Lower lobe of right lung (tissue), 2 donors: ENCODE measurements around the gene SRSF12. TPM values are rescaled to one million over a fixed set of nuclear protein-coding genes. Genes with fewer than 3 reads are reported as not detected.

ENCODE experiments used
- ATAC-seq, 2 donors: fragments of 200-7000 bp; cut with Tn5 transposase; one replicate each; pipeline ENCODE4 v1.9.1; 2020 to 2022; ENCODE audit warnings: mild to moderate bottlenecking in 2 of 2, moderate library complexity in 2 of 2
- DNase-seq: peaks from one replicate; pipeline ENCODE4 v3.0.0-alpha.2; 2020
- H3K27ac ChIP-seq: fragments of 200-600 bp; one replicate; pipeline ENCODE4 v1.8.0; 2022
- H3K27me3 ChIP-seq: fragments of 200-600 bp; one replicate; pipeline ENCODE4 v1.8.0; 2022; ENCODE audit warnings: low read depth
- H3K36me3 ChIP-seq: fragments of 200-600 bp; one replicate; pipeline ENCODE4 v1.8.0; 2022; ENCODE audit warnings: mild to moderate bottlenecking
- H3K4me1 ChIP-seq: fragments of 200-600 bp; one replicate; pipeline ENCODE4 v1.8.0; 2022
- H3K4me3 ChIP-seq: fragments of 200-600 bp; one replicate; pipeline ENCODE4 v1.8.0; 2022; ENCODE audit warnings: mild to moderate bottlenecking
- H3K9me3 ChIP-seq: fragments of 200-600 bp; one replicate; pipeline ENCODE4 v1.8.0; 2022
- intact Hi-C: fragments of 100-400 bp; cut with DNase I; formaldehyde crosslinking; loops from one replicate; pipeline ENCODE4 v1.11.0; 2022
- total RNA-seq: library from RNA; stranded (reverse); fragmentation: NEBNext Ultra II Directional; extraction: Animal tissue kit (Norgen Biotek cat#: 25700); gene quantifications from one replicate; pipeline ENCODE4 v1.2.1, GENCODE V29; 2021
- TF ChIP-seq, protein P1 (sequence below): fragments of 200-600 bp; IDR thresholded peaks from one replicate; pipeline ENCODE4 v1.8.0; 2022; ENCODE audit warnings: antibody characterized with exemption, mild to moderate bottlenecking
- donor health status: DM: no; HTN: yes; CAD: no; lungs with severe emphysema.

SRSF12 gene
- total RNA-seq, 1 donor from 2014 or later, result not detected

DNA sequence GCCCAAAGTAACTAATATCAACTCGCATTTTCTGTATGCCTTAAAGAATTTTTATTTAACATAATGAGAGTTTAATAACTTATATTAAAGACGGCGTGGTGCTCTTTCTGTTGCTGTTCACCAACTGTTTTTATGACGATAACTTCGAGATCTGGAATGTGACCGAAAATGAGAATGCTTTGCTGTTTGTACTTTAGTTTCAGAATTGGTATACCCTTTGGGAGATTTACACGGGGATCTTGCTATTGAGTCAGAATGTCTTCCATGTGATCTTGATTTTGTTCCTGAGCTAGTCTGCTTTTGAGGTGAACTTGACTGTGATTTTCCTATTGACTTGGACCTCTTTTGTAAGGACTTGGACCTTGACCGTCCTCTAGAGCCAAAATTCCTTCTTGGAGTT lies 19.4 kb downstream of the SRSF12 start:
- Histone ChIP-seq H3K27ac (no peak overlapping the region), H3K9me3 (no peaks in the 10 kb centered on the region), H3K4me3 (no peak overlapping the region), H3K27me3 (no peaks in the 10 kb centered on the region), H3K4me1 (no peaks in the 10 kb centered on the region), H3K36me3 (no peaks in the 10 kb centered on the region)
- TF ChIP-seq, protein P1, sequence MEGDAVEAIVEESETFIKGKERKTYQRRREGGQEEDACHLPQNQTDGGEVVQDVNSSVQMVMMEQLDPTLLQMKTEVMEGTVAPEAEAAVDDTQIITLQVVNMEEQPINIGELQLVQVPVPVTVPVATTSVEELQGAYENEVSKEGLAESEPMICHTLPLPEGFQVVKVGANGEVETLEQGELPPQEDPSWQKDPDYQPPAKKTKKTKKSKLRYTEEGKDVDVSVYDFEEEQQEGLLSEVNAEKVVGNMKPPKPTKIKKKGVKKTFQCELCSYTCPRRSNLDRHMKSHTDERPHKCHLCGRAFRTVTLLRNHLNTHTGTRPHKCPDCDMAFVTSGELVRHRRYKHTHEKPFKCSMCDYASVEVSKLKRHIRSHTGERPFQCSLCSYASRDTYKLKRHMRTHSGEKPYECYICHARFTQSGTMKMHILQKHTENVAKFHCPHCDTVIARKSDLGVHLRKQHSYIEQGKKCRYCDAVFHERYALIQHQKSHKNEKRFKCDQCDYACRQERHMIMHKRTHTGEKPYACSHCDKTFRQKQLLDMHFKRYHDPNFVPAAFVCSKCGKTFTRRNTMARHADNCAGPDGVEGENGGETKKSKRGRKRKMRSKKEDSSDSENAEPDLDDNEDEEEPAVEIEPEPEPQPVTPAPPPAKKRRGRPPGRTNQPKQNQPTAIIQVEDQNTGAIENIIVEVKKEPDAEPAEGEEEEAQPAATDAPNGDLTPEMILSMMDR, result no peak
- ATAC-seq (no peak), DNase-seq (no peak)
- intact Hi-C loops, result no loop called here

- Histone ChIP-seq H3K4me1 (peaks cover 45% of the 10 kb centered on the region), H3K4me3 (no peak overlapping the region), H3K27me3 (no peaks in the 10 kb centered on the region), H3K36me3 (peaks cover 30% of the 10 kb centered on the region), H3K9me3 (no peaks in the 10 kb centered on the region), H3K27ac (no peak overlapping the region)
- intact Hi-C loops, result no loop called here
- TF ChIP-seq, protein P1, result no peak
- ATAC-seq (no peak), DNase-seq (no peak)
Observed at GRCh38 chr6:89087881-89088280, 30.0 kb downstream of the SRSF12 start.

DNA sequence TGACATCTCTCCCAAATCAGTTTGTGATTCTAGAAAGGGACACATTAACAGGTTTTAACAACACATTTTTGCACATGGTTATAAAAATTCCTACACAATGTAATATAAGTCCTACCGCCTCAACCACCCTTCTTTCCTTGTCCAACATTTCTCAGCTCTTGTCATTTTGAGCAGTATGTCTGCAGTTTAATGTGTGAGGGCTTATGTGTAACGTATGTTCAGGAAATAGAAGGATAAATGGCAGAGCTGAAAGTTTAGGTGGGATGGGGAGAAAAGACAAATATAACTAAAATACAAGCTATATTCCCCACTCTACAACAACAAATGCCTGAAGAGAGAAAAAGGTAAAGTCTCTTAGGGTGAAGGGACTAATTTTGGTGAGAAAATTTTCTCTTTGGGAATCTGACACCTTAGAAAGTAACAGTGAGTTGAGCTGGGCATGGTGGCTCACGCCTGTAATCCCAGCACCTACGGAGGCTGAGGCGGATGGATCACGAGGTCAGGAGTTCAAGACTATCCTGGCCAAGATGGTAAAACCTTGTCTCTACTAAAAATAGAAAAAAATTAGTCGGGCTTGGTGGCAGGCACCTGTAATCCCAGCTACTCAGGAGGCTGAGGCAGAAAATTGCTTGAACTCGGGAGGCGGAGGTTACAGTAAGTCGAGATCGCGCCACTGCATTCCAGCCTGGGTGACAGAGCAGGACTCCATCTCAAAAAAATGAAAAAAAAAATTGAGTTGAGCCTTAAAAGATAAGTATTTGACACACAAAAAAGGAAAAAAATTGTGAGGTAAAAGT lies 32.3 kb downstream of the SRSF12 start:
- no peaks in the 10 kb centered on the region for H3K9me3 ChIP-seq
- ATAC-seq (no peak), DNase-seq (no peak)
- H3K36me3 ChIP-seq, result peaks cover 30% of the 10 kb centered on the region
- H3K27me3 ChIP-seq, result no peaks in the 10 kb centered on the region
- H3K4me1 ChIP-seq, result peaks cover 48% of the 10 kb centered on the region
- no peak overlapping the region for H3K4me3 ChIP-seq
- TF ChIP-seq, protein P1, result no peak
- intact Hi-C loops, result no loop called here
- H3K27ac ChIP-seq, result no peak overlapping the region

- DNase-seq, result no peak
- peaks cover 48% of the 10 kb centered on the region for H3K4me1 ChIP-seq
- ATAC-seq, result no peak
- peak overlapping the region; percentile 10 for H3K4me3 ChIP-seq
- H3K27ac ChIP-seq, result no peak overlapping the region
- TF ChIP-seq, protein P1, result no peak
- intact Hi-C loops, result no loop called here
- H3K27me3 ChIP-seq, result no peaks in the 10 kb centered on the region
- H3K36me3 ChIP-seq, result peaks cover 30% of the 10 kb centered on the region
- H3K9me3 ChIP-seq, result no peaks in the 10 kb centered on the region
Observed at GRCh38 chr6:89084954-89085353, 32.9 kb downstream of the SRSF12 start.

GRCh38 chr6:89084542-89084941 lies 33.3 kb downstream of the SRSF12 start:
- H3K4me1 ChIP-seq, result peaks cover 48% of the 10 kb centered on the region
- TF ChIP-seq, protein P1, result no peak
- ATAC-seq (no peak), DNase-seq (no peak)
- intact Hi-C loops, result no loop called here
- peaks cover 30% of the 10 kb centered on the region for H3K36me3 ChIP-seq
- H3K9me3 ChIP-seq, result no peaks in the 10 kb centered on the region
- no peak overlapping the region for H3K27ac ChIP-seq
- H3K4me3 ChIP-seq, result peak overlapping the region; percentile 10
- H3K27me3 ChIP-seq, result no peaks in the 10 kb centered on the region
